Measurements from ENCODE around the gene ZNF804A. TPM values are rescaled to one million over a fixed set of nuclear protein-coding genes. Genes with fewer than 3 reads are reported as not detected.

Gene ZNF804A
- total and polyA plus RNA-seq, 2 of the 4 experiments (the other 2 are of a cell fraction), result 2.2 to 2.7 TPM

- Histone ChIP-seq H2AFZ (replicated peaks; ENCODE audit: low read length, poor library complexity) (no peak overlapping the region), H4K5ac (ENCODE audit: low read depth, low read length) (no peak overlapping the region), H3K9ac (ENCODE audit: low read depth, low read length) (no peak overlapping the region), H2BK15ac (ENCODE audit: low read depth, low read length) (no peak overlapping the region), H3K27me3 (ENCODE audit: control insufficient read depth, insufficient read depth, low read length) (no peaks in the 10 kb centered on the region), H3K36me3 (ENCODE audit: control insufficient read depth, insufficient read depth, low read length) (0 out of 2 replicates have a peak, but pooled peaks cover 2% of the 10 kb centered on the region), H4K8ac (ENCODE audit: low read depth in 2 of 2, low read length in 2 of 2) (no peak overlapping the region), H4K91ac (ENCODE audit: insufficient read depth, low read depth, low read length) (no peak overlapping the region), H3K27ac (ENCODE audit: insufficient read depth, low read length) (no peak overlapping the region), H3K23ac (ENCODE audit: low read depth, low read length) (no peak overlapping the region), H3K4ac (ENCODE audit: low read depth, low read length) (no peak overlapping the region), H3K9me3 (ENCODE audit: control insufficient read depth, insufficient read depth, low read length) (no peaks in the 10 kb centered on the region), H3K79me1 (ENCODE audit: low read depth in 1 of 2, low read length in 2 of 2) (no peaks in the 10 kb centered on the region), H3K56ac (ENCODE audit: extremely low read depth, insufficient read depth, low read length) (no peak overlapping the region), H2AK5ac (ENCODE audit: low read depth, low read length) (no peak overlapping the region), H2AK9ac (replicated peaks; ENCODE audit: low read depth, low read length, poor library complexity) (no peak overlapping the region), H2BK5ac (ENCODE audit: low read depth, low read length, poor library complexity, severe bottlenecking) (no peak overlapping the region), H3K4me2 (ENCODE audit: low read depth, low read length) (no peak overlapping the region), H3K9me1 (ENCODE audit: insufficient read depth, low read length) (no peaks in the 10 kb centered on the region), H3K4me3 (ENCODE audit: insufficient read depth, low read depth, low read length) (no peak overlapping the region), H3K14ac (replicated peaks; ENCODE audit: low read depth, low read length) (no peak overlapping the region), H2BK120ac (ENCODE audit: low read depth, low read length) (no peak overlapping the region), H3K4me1 (ENCODE audit: control insufficient read depth, insufficient read depth, low read length) (no peaks in the 10 kb centered on the region), H2BK20ac (ENCODE audit: low read depth, low read length) (no peak overlapping the region), H3K18ac (ENCODE audit: low read depth, low read length) (no peak overlapping the region), H4K20me1 (ENCODE audit: insufficient read depth, low read length) (no peaks in the 10 kb centered on the region)
- ChIA-PET POLR2A (ENCODE audit: unreplicated experiment) (interaction anchor here (0.6 kb wide), 1 partner anchor 656 kb away, joined by 5 read pairs; no protein-coding TSS in a partner anchor), CTCF (no interaction called here)
- TF ChIP-seq RCOR1 (IDR thresholded peaks at IDR 0.05; ENCODE audit: insufficient replicate concordance, low read length) (no peak), NFE2L2 (IDR thresholded peaks at IDR 0.05; ENCODE audit: low read depth, low read length) (no peak)
- dilution Hi-C loops (cut with HindIII; ENCODE audit: low sequenced_read_pairs, unreplicated experiment), result no loop called here
- BruUV-seq (replicated peaks), result no TSS peak
- ATAC-seq (ENCODE audit: low read depth), result no peak
- intact Hi-C loops (cut with micrococcal nuclease), result no loop called here
- DNase-seq, result peak; percentile 1
- in situ Hi-C loops (cut with MboI; ENCODE audit: low sequenced_read_pairs), result no loop called here
Observed at GRCh38 chr2:184936761-184937160, 338.4 kb downstream of the ZNF804A start.
